ENCODE data around the gene LCN1.
"Not testable (repeated sequence)": the region's sequence is repeated elsewhere in the genome, so short reads cannot be mapped to it uniquely, and the experiment has no call there.

The LCN1 gene

GRCh38 chr9:135504262-135505243 lies 16.7 kb upstream of the LCN1 start:
- DNase-seq (ENCODE audit: low spot score), result peak; percentile 80

DNA sequence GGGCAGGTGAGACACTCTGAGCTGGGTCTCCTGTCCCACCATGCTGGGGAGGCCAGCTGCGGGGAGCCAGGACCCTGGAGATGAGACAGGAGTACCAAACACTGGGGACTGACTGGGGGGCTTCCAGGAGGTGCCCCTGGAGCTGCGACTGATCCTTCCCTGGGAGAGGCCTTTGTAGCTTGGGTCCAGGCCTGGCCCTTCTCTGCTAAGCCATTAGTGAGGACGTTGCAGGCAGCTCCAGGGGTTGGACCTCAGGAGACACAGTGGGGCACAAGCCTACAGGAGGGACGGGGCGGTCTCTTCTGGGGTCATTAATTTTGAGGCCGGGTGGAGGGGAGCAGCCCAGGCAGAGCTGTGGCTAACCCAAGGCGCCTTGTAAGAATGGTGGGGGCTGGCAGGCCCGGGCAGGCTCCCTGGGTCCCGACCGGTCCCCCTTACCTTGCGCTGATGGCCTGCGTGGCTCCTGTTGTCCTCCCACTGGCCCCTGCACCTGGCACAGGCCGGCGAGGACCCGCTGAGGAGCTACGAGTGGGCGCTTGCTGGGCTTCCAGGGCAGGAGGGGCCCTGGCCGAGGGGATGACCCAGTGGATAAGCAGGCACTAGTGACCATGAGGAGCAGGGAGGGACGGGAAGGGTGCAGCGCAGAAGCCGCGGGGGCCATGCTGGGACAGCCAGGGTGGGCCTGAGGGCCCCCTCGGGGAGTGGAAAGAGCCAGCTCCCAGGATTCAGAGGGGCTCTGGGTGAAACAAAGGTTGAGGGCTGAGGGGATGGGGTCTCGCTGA lies 15.6 kb upstream of the LCN1 start:
- no peak for DNase-seq (ENCODE audit: low spot score)

DNA sequence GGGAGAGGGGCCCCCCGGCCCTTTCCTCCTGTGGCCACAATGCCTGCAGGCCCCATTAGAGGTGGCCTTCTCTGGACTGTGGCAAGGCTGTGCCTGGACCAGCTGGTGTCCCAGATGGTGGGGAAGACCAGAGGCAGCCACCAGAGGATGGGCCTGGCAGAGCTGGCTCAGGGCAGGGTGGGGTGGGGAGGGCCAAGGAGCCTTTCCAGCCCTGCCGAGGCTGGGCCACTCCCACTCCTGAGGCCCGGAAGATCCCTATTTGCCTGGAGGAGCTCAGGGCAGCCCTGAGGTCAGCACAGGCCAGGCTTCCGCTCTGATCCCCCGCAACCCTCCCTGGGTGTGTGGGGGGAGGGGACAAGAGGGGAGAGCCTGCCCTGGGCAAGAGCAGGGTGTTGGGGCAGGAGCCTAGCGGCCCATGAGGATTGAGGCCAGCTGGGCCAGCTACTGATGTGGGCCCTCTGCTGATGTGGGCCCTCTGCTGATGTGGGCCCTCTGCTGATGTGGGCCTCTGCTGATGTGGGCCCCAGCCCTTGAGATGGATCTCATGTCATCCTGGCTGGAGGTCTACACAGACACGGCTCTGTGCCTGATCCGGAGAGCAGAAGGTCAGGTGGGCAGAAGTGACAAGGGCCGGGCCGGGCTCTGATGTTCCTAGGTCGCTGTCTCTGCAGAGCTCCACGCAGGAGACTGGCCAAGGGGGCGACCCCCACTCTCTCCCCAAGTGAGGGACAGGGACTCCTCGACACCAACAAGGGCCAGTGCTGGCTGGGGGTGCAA lies 14.7 kb upstream of the LCN1 start:
- DNase-seq (ENCODE audit: low spot score), result no peak

DNA sequence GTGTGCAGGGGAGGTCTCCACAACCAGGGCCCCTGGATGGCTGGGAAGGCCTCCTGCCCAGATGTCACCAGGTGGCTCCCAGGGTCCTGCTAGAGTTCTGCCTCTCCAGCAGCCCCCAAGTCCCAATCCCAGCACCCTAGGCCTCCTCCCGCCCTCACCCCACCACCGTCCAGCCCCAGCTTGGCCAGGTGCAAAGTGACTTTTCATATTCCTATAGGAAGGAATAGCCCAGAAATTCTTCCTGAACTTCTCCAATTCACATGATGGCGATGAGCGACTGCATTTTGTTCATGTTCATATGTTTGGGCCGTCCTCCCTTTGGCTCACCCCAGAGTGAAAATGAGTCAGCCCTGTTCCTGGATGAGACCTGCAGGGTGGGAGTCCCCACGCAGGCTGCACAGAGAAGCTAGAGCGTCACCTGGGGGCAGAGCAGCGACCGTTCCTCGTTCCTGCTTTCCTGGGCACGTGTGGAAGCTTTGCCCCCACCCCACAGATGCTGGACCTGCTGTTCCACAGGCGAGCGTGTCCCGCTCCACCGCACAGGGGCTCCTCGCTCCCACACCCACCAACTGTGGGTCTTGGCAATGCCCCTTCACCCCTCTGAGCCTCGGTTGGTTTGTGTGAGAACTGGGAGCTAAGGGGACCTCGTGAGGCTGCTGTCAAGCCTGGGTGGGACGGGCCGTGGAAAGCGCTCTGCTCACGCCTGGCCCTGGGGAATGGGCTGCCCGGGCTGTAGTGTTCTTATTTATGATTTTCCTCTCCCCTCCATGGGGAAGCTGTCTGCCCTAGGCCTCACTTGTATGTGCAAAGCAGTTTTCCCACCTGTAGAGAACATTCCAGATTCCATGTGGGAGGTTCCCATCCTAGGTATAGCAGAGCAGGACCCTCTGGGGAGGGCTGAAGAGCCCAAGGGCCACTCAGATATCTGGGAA lies 13.9 kb upstream of the LCN1 start:
- DNase-seq (ENCODE audit: low spot score), result no peak

DNA sequence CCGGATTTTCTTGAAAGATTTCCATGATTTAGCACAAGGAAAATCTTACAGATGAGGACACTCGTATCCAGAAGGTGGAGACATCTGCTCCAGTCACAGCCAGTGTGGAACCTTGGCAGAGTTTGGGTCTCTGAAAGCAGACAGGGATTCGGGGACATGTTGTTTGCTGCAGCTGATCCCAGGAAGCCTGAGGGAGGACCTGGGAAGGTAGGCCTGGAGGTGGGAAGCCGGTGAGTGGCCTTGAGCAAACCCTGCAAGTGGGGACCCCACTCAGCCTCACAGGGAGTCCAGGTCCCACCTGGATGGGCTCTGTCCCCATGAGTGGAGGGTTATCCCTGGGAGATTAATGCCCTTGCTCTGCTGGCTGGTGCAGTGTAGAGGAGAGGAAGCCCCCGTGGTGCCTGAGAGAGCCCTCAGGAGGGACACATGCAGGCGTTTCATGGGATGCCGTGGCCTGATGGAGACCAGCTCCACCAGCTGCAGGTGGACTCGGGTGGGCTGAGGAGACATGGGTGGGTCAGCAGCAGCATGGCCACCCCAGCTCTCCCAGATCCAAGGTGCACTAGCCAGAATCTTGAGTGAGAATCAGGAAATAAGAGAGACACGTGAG lies 12.9 kb upstream of the LCN1 start:
- DNase-seq (ENCODE audit: low spot score), result no peak

DNA sequence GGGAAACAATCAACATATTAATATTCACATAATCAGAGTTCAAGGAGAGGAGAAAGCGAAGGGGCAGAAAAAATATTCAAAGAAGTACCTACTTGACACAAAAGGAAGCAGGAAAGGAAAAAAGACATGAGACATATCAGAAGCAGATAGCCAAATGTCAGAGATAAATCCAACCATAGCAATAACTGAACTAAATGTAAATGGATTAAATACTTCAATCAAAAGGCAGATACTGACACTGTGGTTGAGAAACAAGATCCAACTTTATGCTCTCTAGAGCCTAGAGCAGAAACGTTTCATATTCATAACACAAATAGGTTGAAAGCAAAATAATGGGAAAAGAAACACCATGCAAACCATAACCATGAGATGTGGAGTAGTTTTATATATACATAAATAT lies 11.8 kb upstream of the LCN1 start:
- no peak for DNase-seq (ENCODE audit: low spot score)

DNA sequence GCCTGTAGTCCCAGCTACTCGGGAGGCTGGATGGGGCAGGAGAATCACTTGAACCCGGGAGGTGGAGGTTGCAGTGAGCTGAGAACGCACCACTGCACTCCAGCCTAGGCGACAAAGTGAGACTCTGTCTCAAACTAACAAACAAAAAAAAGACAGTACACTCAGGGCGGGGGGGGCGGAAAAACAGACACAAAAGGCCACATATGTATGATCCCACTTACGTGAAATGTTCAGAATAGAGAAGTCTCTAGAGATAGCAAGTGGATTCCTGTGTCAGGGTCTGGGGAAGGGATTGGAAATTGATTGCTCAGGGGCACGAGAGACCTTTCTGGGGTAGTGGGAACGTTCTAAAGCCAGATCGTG lies 9.0 kb upstream of the LCN1 start:
- no peak for DNase-seq (ENCODE audit: low spot score)

DNA sequence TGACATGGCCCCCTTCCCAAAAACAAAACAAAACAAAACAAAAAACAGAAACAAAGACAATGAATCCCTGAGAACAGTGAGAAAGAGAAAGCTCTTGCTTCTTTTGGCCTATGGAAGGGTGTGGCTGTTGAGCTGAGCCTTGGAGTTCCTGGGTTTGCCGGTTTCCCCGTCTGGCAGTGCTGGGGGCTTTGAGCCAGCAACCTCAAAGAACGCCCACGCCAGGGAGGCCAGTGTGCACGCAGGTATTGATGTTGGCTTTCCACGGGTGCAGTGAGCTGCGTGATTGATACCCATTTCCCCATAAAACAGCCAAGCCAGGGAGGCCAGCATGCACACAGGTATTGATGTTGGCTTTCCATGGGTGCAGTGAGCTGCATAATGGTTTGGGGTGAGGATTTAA lies 8.3 kb upstream of the LCN1 start:
- peak; percentile 6 for DNase-seq (ENCODE audit: low spot score)

- DNase-seq (ENCODE audit: low spot score), result peak; percentile 20
Observed at GRCh38 chr9:135513351-135513846, 7.8 kb upstream of the LCN1 start.

- DNase-seq (ENCODE audit: low spot score), result not testable (repeated sequence)
Observed at GRCh38 chr9:135513906-135514305, 7.3 kb upstream of the LCN1 start.

DNA sequence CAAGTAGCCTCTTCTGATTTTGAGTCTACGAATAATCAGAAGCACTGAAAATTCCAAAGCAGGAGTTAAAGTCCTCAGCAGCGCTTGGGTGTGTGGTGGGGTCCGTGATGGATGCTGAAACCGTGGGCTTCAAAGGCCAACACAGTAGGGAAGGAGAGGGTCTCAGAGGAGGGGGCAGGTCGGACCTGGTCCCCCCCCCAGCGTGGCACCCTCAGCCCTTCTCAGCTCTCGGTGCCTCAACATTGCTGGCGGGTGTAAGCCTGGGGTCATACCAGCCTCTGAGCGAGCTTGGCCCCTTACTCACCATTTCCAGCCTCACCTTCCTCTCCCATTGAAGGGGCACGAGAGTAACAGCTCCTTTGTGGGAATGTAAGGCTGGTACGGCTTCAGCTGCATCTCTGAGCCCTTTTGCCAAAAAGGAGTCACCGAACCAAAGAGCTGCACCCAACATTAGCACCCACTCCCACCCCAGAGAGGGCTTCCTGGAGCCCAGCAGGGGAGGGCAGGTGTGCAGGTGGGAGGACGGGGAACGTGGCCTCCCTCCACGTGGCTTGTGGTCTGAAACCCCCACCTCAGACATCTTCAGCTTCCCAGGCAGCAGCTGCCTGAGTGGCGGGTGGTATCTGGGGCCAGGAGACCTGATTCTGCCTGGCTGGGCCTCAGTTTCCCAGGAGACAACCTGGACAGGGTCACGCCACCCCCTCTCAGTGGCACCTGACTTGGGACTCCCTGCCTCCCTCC lies 6.7 kb upstream of the LCN1 start:
- DNase-seq (ENCODE audit: low spot score), result peak; percentile 12

- peak; percentile 6 for DNase-seq (ENCODE audit: low spot score)
Observed at GRCh38 chr9:135515083-135515951, 5.9 kb upstream of the LCN1 start.

GRCh38 chr9:135516132-135516860 lies 4.9 kb upstream of the LCN1 start:
- DNase-seq (ENCODE audit: low spot score), result no peak

DNA sequence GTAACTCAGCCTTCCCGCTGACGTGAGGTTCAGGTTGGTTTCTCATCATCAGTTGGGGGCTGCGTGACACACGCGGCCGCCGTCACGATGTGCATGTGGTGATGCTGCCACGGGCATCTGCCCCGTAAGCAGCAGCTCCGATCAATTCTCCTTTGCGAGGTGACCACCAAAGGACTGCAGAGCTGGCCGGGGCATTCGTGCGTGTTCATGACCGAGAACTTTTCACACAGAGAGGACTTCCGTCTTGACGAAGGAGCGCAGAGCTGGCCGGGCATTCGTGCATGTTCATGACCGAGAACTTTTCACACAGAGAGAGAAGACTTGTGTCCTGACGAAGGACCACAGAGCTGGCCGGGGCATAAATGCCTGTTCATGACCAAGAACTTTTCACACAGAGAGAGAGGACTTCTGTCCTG lies 3.8 kb upstream of the LCN1 start:
- peak; percentile 11 for DNase-seq (ENCODE audit: low spot score)

- no peak for DNase-seq (ENCODE audit: low spot score)
Observed at GRCh38 chr9:135519179-135519971, 1.9 kb upstream of the LCN1 start.

DNA sequence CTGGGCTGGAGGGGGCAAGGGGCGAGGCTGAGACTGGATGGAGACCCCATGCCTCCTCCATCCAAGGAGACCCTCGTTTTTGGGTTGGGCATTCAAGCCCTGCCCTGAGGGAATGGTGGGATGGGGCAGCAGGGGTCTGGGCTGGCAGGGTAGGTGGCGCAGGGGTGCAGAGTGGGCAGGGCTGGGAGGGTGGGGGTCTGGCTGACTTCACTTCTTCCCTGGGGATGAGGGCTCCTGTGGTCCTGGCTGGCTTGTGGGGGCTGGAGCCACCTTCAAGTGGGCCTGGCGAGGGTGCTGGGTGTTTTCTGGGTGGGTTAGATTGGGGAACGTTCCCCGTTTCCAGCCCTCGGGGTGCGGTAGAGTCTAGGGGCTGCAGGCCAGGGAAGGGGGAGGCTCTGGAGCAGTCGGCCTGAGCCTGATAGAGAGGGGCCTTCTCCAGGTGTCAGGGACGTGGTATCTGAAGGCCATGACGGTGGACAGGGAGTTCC lies 412 bp downstream of the LCN1 start:
- DNase-seq (ENCODE audit: low spot score), result peak; percentile 17
